ENCODE results near the gene RPN2. TPM values are rescaled to one million over a fixed set of nuclear protein-coding genes. Genes with fewer than 3 reads are reported as not detected.

The RPN2 gene
- polyA plus RNA-seq, 1 donor (not counting 4 experiments of a cell fraction or from before 2014, with no cell fraction given): 220 TPM

DNA sequence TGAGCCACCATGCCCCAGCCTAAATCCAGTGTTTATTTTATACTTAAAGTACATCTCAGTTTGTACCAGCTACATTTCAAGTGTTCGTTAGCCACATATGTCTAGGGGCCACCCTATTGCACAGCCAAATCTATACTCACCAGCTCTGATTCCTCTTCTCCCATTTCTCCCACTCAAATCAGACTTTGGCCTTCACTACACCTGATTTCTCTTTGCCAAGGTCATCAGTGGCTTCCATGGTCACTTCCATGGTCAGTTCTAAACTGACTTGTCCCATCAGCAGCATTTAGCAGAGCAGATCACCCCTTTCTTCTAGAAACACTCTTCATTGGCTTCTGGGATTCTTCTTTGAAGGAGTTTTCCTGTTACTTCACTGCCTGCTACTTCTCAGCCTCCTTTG is 68.4 kb downstream of the RPN2 start:
- no peaks in the 10 kb centered on the region for H3K9me1 ChIP-seq (ENCODE audit: control insufficient read depth, extremely low read depth, insufficient read depth, low read length)
- no peak overlapping the region for H2AFZ ChIP-seq (ENCODE audit: control insufficient read depth, low read length)
- H4K20me1 ChIP-seq (ENCODE audit: control insufficient read depth, extremely low read depth, insufficient read depth, low read length): no peaks in the 10 kb centered on the region
- dilution Hi-C loops (cut with MboI; ENCODE audit: extremely low pct_ligation_motif_present, low sequenced_read_pairs): no loop called here
- H3K9ac ChIP-seq (ENCODE audit: control insufficient read depth, extremely low read depth, insufficient read depth, low read length): no peak overlapping the region
- FAIRE-seq (no peak), DNase-seq (ENCODE audit: low read depth, low spot score) (no peak)
- H3K27ac ChIP-seq (ENCODE audit: control insufficient read depth, insufficient read depth, low read length): no peak overlapping the region
- H3K9me3 ChIP-seq (ENCODE audit: control insufficient read depth, low read depth, low read length): no peaks in the 10 kb centered on the region
- H3K4me3 ChIP-seq (ENCODE audit: control insufficient read depth in 2 of 3, extremely low read depth in 1 of 3, insufficient read depth in 2 of 3, low read depth in 1 of 3, low read length in 3 of 3): no peak overlapping the region
- peaks cover 2 to 7% of the 10 kb centered on the region in 2 experiments for H3K36me3 ChIP-seq (ENCODE audit: control insufficient read depth in 2 of 2, extremely low read depth in 1 of 2, insufficient read depth in 2 of 2, low read length in 2 of 2)
- H3K4me1 ChIP-seq (ENCODE audit: control insufficient read depth, extremely low read depth, insufficient read depth, low read length): no peaks in the 10 kb centered on the region
- no peak overlapping the region for H3K4me2 ChIP-seq (ENCODE audit: control insufficient read depth, extremely low read depth, insufficient read depth, low read depth, low read length)
- no peaks in the 10 kb centered on the region for H3K79me2 ChIP-seq (ENCODE audit: control insufficient read depth, insufficient read depth, low read length)
- no peaks in the 10 kb centered on the region for H3K27me3 ChIP-seq (ENCODE audit: control insufficient read depth, extremely low read depth, insufficient read depth, low read length)
- TF ChIP-seq CTCF (optimal IDR thresholded peaks at IDR 0.05 in 1 of 3, IDR thresholded peaks at IDR 0.05 in 1 of 3, conservative IDR thresholded peaks at IDR 0.05 in 1 of 3; ENCODE audit: extremely low read depth in 1 of 3, insufficient read depth in 2 of 3, low read length in 3 of 3) (no peak), EZH2 (IDR thresholded peaks at IDR 0.05; ENCODE audit: low read length) (no peak)

- H3K4me3 ChIP-seq (ENCODE audit: control insufficient read depth in 2 of 3, extremely low read depth in 1 of 3, insufficient read depth in 2 of 3, low read depth in 1 of 3, low read length in 3 of 3): no peak overlapping the region
- H3K79me2 ChIP-seq (ENCODE audit: control insufficient read depth, insufficient read depth, low read length): no peaks in the 10 kb centered on the region
- H3K9me1 ChIP-seq (ENCODE audit: control insufficient read depth, extremely low read depth, insufficient read depth, low read length): no peaks in the 10 kb centered on the region
- no peaks in the 10 kb centered on the region for H3K36me3 ChIP-seq (ENCODE audit: control insufficient read depth in 2 of 2, extremely low read depth in 1 of 2, insufficient read depth in 2 of 2, low read length in 2 of 2)
- DNase-seq (ENCODE audit: low read depth, low spot score) (no peak), FAIRE-seq (no peak)
- H3K9ac ChIP-seq (ENCODE audit: control insufficient read depth, extremely low read depth, insufficient read depth, low read length): no peak overlapping the region
- H2AFZ ChIP-seq (ENCODE audit: control insufficient read depth, low read length): no peak overlapping the region
- no peaks in the 10 kb centered on the region for H3K27me3 ChIP-seq (ENCODE audit: control insufficient read depth, extremely low read depth, insufficient read depth, low read length)
- no peak overlapping the region for H3K4me2 ChIP-seq (ENCODE audit: control insufficient read depth, extremely low read depth, insufficient read depth, low read depth, low read length)
- TF ChIP-seq CTCF (optimal IDR thresholded peaks at IDR 0.05 in 1 of 3, IDR thresholded peaks at IDR 0.05 in 1 of 3, conservative IDR thresholded peaks at IDR 0.05 in 1 of 3; ENCODE audit: extremely low read depth in 1 of 3, insufficient read depth in 2 of 3, low read length in 3 of 3) (no peak), EZH2 (IDR thresholded peaks at IDR 0.05; ENCODE audit: low read length) (no peak)
- H3K27ac ChIP-seq (ENCODE audit: control insufficient read depth, insufficient read depth, low read length): no peak overlapping the region
- peaks cover 4% of the 10 kb centered on the region for H3K4me1 ChIP-seq (ENCODE audit: control insufficient read depth, extremely low read depth, insufficient read depth, low read length)
- H3K9me3 ChIP-seq (ENCODE audit: control insufficient read depth, low read depth, low read length): no peaks in the 10 kb centered on the region
- dilution Hi-C loops (cut with MboI; ENCODE audit: extremely low pct_ligation_motif_present, low sequenced_read_pairs): no loop called here
- H4K20me1 ChIP-seq (ENCODE audit: control insufficient read depth, extremely low read depth, insufficient read depth, low read length): no peaks in the 10 kb centered on the region
Measured at GRCh38 chr20:37249304-37249703, 70.2 kb downstream of the RPN2 start.

Measured in keratinocyte (primary cell).